Keratinocyte (primary cell): Measurements from ENCODE around the gene C1QL3. TPM values are rescaled to one million over a fixed set of nuclear protein-coding genes. Genes with fewer than 3 reads are reported as not detected.

Source experiments
- DNase-seq: peaks from one replicate; pipeline ENCODE4 v3.0.0-alpha.2; 2011; ENCODE audit warnings: low read depth, missing footprints, low spot score
- FAIRE-seq: peaks from 2 replicates; lab custom pipeline; 2011; peaks lifted over from hg19 to GRCh38; lab: Jason Lieb, UNC
- H2AFZ ChIP-seq: 2 replicates; pipeline ENCODE4 v1.6.0; 2012; ENCODE audit warnings: low read length, control low read depth, inconsistent platforms; ENCODE audit not compliant: control insufficient read depth
- H3K27ac ChIP-seq: 2 replicates; pipeline ENCODE4 v1.5.1; 2011; ENCODE audit warnings: low read length; ENCODE audit not compliant: control insufficient read depth, insufficient read depth
- H3K27me3 ChIP-seq: 3 replicates; pipeline ENCODE4 v1.6.0; 2011; ENCODE audit warnings: low read length; ENCODE audit not compliant: control insufficient read depth, insufficient read depth; ENCODE audit errors: extremely low read depth
- H3K36me3 ChIP-seq, 2 experiments: 2 replicates in 1 of 2; 3 replicates in 1 of 2; pipeline ENCODE4 v1.5.1; 2011; ENCODE audit warnings: low read length in 2 of 2, mild to moderate bottlenecking in 1 of 2; ENCODE audit not compliant: control insufficient read depth in 2 of 2, insufficient read depth in 2 of 2; ENCODE audit errors: extremely low read depth in 1 of 2
- H3K4me1 ChIP-seq: 3 replicates; pipeline ENCODE4 v1.5.1; 2011; ENCODE audit warnings: low read length; ENCODE audit not compliant: control insufficient read depth, insufficient read depth; ENCODE audit errors: extremely low read depth
- H3K4me2 ChIP-seq: 3 replicates; pipeline ENCODE4 v1.6.0; 2011; ENCODE audit warnings: low read depth, low read length; ENCODE audit not compliant: control insufficient read depth, insufficient read depth; ENCODE audit errors: extremely low read depth
- H3K4me3 ChIP-seq, 3 experiments: fragments of 200-600 bp in 1 of 3; sonication (generic) in 1 of 3; 2 replicates in 2 of 3; 3 replicates in 1 of 3; pipeline ENCODE4 v1.5.1; 2011 to 2016; ENCODE audit warnings: low read length in 3 of 3, mild to moderate bottlenecking in 3 of 3, control low read depth in 2 of 3, inconsistent platforms in 1 of 3, low read depth in 1 of 3, mixed read lengths in 1 of 3, mixed run types in 1 of 3, moderate library complexity in 1 of 3; ENCODE audit not compliant: control insufficient read depth in 2 of 3, insufficient read depth in 2 of 3; ENCODE audit errors: extremely low read depth in 1 of 3
- H3K79me2 ChIP-seq: 2 replicates; pipeline ENCODE4 v1.6.0; 2012; ENCODE audit warnings: low read length; ENCODE audit not compliant: control insufficient read depth, insufficient read depth
- H3K9ac ChIP-seq: 3 replicates; pipeline ENCODE4 v1.6.0; 2011; ENCODE audit warnings: low read length; ENCODE audit not compliant: control insufficient read depth, insufficient read depth; ENCODE audit errors: extremely low read depth
- H3K9me1 ChIP-seq: 3 replicates; pipeline ENCODE4 v1.6.0; 2011; ENCODE audit warnings: low read length; ENCODE audit not compliant: control insufficient read depth, insufficient read depth; ENCODE audit errors: extremely low read depth
- H3K9me3 ChIP-seq: 2 replicates; pipeline ENCODE4 v1.5.1; 2012; ENCODE audit warnings: low read depth, low read length; ENCODE audit not compliant: control insufficient read depth
- H4K20me1 ChIP-seq: 3 replicates; pipeline ENCODE4 v1.6.0; 2011; ENCODE audit warnings: low read length; ENCODE audit not compliant: control insufficient read depth, insufficient read depth; ENCODE audit errors: extremely low read depth
- EZH2 ChIP-seq: IDR thresholded peaks from one replicate; pipeline ENCODE4 v1.6.1; 2012; ENCODE audit warnings: inconsistent platforms, mild to moderate bottlenecking, low read length, moderate library complexity
- dilution Hi-C: fragments of 300-500 bp; cut with MboI; formaldehyde crosslinking; loops from one replicate; pipeline ENCODE4 v1.7.0; 2020; ENCODE audit warnings: low sequenced_read_pairs; ENCODE audit not compliant: extremely low pct_ligation_motif_present
- polyA plus RNA-seq, 5 experiments: library from polyadenylated mRNA; depleted of rRNA in 3 of 5; stranded (reverse) in 3 of 5; stranded (forward) in 1 of 5; unstranded in 1 of 5; fragments of >200 nt; gene quantifications; 1 replicate in 1 of 5; 2 replicates in 3 of 5; 3 replicates in 1 of 5; pipeline versions ENCODE4 v1.2.1 to v1.2.3, GENCODE V29; 2011 to 2012; ENCODE audit warnings: missing spikeins in 2 of 5, low read depth in 1 of 5, low replicate concordance in 1 of 5
- TF ChIP-seq, protein P1 (sequence below), 3 experiments: IDR thresholded peaks in 1 of 3; conservative IDR thresholded peaks in 1 of 3; optimal IDR thresholded peaks in 1 of 3; 2 replicates in 2 of 3; 3 replicates in 1 of 3; pipeline versions ENCODE3 to v1.5.1; 2011; ENCODE audit warnings: low read length in 3 of 3, mild to moderate bottlenecking in 3 of 3, moderate library complexity in 2 of 3, control low read depth in 1 of 3, inconsistent platforms in 1 of 3; ENCODE audit not compliant: insufficient read depth in 2 of 3; ENCODE audit errors: extremely low read depth in 1 of 3

C1QL3 gene
- polyA plus RNA-seq, 1 donor (not counting 4 experiments of a cell fraction or from before 2014, with no cell fraction given) = not detected

DNA sequence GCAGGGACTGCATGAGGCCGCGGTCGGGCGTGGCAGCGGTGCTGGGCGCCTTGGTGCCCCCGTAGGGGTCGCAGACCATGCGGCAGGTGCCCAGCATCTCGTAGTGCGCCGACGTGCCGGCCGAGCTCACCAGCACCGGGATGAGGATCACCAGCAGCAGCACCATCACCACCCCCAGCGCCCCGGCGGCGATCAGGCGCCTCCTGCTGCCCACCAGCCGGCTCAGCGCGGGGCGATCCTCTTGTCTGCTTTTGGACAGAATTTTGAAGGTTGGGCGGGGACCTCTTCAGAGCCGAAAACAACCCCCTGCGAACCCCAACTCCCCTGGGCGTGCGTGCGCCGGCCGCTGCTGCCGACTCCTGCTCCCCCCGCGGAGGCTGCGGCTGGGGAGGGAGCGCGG lies 779 bp downstream of the C1QL3 start:
- Histone ChIP-seq H3K27ac (no peak overlapping the region), H3K9me1 (no peaks in the 10 kb centered on the region), H3K27me3 (peaks cover 36% of the 10 kb centered on the region), H3K9me3 (no peaks in the 10 kb centered on the region), H3K79me2 (no peaks in the 10 kb centered on the region), H4K20me1 (no peaks in the 10 kb centered on the region), H3K36me3 (no peaks in the 10 kb centered on the region), H3K9ac (no peak overlapping the region), H3K4me2 (peak overlapping the region; percentile 69), H2AFZ (peak overlapping the region; percentile 10), H3K4me3 (peak overlapping the region; percentile 21 to 68 (median 55)), H3K4me1 (no peaks in the 10 kb centered on the region)
- DNase-seq = no peak
- FAIRE-seq = no peak
- dilution Hi-C loops = no loop called here
- TF ChIP-seq, protein P1, sequence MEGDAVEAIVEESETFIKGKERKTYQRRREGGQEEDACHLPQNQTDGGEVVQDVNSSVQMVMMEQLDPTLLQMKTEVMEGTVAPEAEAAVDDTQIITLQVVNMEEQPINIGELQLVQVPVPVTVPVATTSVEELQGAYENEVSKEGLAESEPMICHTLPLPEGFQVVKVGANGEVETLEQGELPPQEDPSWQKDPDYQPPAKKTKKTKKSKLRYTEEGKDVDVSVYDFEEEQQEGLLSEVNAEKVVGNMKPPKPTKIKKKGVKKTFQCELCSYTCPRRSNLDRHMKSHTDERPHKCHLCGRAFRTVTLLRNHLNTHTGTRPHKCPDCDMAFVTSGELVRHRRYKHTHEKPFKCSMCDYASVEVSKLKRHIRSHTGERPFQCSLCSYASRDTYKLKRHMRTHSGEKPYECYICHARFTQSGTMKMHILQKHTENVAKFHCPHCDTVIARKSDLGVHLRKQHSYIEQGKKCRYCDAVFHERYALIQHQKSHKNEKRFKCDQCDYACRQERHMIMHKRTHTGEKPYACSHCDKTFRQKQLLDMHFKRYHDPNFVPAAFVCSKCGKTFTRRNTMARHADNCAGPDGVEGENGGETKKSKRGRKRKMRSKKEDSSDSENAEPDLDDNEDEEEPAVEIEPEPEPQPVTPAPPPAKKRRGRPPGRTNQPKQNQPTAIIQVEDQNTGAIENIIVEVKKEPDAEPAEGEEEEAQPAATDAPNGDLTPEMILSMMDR (optimal IDR thresholded peaks at IDR 0.05 in 1 of 3, IDR thresholded peaks at IDR 0.05 in 1 of 3, conservative IDR thresholded peaks at IDR 0.05 in 1 of 3; ENCODE audit: extremely low read depth in 1 of 3, insufficient read depth in 2 of 3, low read length in 3 of 3) = peak in 2 of 3 experiments; percentile 28 to 40
- peak; percentile 86 for TF ChIP-seq EZH2

DNA sequence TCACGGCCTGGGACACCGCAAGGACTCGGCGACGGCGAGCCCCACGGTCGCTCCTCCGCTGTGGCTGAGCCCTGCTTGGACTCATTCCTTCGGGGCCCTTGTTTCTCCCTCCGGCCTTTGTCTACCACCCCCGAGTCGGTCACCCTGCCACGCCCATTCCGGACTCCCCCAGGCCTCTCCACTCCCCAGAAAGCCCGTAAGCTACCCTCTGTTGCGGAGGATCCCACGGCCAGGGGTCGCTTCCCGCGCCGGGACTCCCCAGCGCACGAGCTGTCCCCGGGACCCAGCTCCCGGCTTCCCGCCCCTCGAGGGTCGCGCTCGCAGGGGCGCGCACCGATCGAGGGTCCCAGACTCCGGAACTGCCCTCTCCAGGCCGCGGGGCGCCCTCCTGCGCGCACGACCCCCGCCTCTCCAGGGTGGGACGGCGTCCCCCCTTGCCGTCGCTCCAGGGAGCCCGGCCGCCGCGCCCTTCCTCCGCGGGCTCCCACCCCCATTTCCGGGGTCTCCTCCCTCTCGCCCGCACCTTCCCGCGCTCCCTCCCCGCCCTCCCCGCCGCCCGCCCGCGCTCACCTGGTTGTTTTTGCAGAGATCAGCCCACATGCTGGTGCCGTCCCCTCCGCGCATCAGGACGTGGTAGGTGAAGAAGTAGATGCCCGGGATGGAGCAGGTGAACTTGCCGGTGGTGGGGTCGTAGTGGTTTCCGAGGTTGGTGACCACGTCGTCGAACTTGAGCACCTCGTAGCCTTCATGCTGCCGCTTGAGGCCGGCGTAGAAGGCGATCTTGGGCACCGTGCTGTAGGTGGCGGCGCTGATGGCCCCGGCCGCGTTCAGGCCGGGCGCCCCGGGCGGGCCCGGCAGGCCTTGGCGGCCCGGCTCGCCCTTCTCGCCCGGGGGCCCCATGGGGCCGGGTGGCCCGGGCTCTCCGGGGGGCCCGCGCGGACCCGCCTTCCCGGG lies 1.5 kb downstream of the C1QL3 start:
- Histone ChIP-seq H3K36me3 (no peaks in the 10 kb centered on the region), H3K9me3 (no peaks in the 10 kb centered on the region), H3K9me1 (no peaks in the 10 kb centered on the region), H2AFZ (no peak overlapping the region), H3K9ac (no peak overlapping the region), H3K4me3 (peak overlapping the region in 1 of 3 experiments; percentile 55), H3K79me2 (no peaks in the 10 kb centered on the region), H4K20me1 (no peaks in the 10 kb centered on the region), H3K4me2 (peak overlapping the region; percentile 69), H3K27me3 (peaks cover 36% of the 10 kb centered on the region), H3K4me1 (no peaks in the 10 kb centered on the region), H3K27ac (no peak overlapping the region)
- TF ChIP-seq, protein P1 (optimal IDR thresholded peaks at IDR 0.05 in 1 of 3, IDR thresholded peaks at IDR 0.05 in 1 of 3, conservative IDR thresholded peaks at IDR 0.05 in 1 of 3; ENCODE audit: extremely low read depth in 1 of 3, insufficient read depth in 2 of 3, low read length in 3 of 3) = no peak
- TF ChIP-seq EZH2 = peak; percentile 21
- no peak for DNase-seq
- no peak for FAIRE-seq
- dilution Hi-C loops = no loop called here
